ENCODE data around the gene GABARAPL2.

GABARAPL2 gene

GRCh38 chr16:75555707-75556430, 10.3 kb upstream of the GABARAPL2 start, which contains the start of gene TMEM231:
TSS of gene TMEM231 (minus strand) at chr16:75556252. CDS start at chr16:75556209, 43 bp downstream.
- TF ChIP-seq EZH2phosphoT487 (conservative IDR thresholded peaks at IDR 0.05; ENCODE audit: low read length): no peak
- no peak for TF ChIP-seq CTCF (IDR thresholded peaks at IDR 0.05; ENCODE audit: insufficient read depth, low read length, poor library complexity, severe bottlenecking)
- Histone ChIP-seq H3K4me3 (ENCODE audit: insufficient read depth, low read length, poor library complexity, severe bottlenecking) (peak within 1 kb of the TSS; percentile 55), H3K9ac (ENCODE audit: low read length) (peak within 1 kb of the TSS; percentile 53), H3K36me3 (ENCODE audit: low read length) (no peaks in the 10 kb centered on the region), H3K27me3 (ENCODE audit: low read length) (0 out of 2 replicates have a peak, but pooled peaks cover 4% of the 10 kb centered on the region), H3K9me3 (ENCODE audit: insufficient read depth, low read length) (no peaks in the 10 kb centered on the region), H2AFZ (ENCODE audit: low read depth, low read length, severe bottlenecking) (peak within 1 kb of the TSS; percentile 87), H3K27ac (ENCODE audit: low read depth, low read length) (peak within 1 kb of the TSS; percentile 17; the same call in 1 of the 2 replicates), H4K20me1 (ENCODE audit: low read depth, low read length) (no peaks in the 10 kb centered on the region), H3K9me2 (replicated peaks; ENCODE audit: insufficient read depth, low read length) (no peaks in the 10 kb centered on the region), H3F3A (ENCODE audit: insufficient read depth) (0 out of 2 replicates have a peak, but pooled peaks cover 6% of the 10 kb centered on the region), H3K4me2 (ENCODE audit: low read depth, low read length, poor library complexity, severe bottlenecking) (peak within 1 kb of the TSS; percentile 74), H3K79me2 (ENCODE audit: insufficient read depth, low read length) (no peaks in the 10 kb centered on the region)

DNA sequence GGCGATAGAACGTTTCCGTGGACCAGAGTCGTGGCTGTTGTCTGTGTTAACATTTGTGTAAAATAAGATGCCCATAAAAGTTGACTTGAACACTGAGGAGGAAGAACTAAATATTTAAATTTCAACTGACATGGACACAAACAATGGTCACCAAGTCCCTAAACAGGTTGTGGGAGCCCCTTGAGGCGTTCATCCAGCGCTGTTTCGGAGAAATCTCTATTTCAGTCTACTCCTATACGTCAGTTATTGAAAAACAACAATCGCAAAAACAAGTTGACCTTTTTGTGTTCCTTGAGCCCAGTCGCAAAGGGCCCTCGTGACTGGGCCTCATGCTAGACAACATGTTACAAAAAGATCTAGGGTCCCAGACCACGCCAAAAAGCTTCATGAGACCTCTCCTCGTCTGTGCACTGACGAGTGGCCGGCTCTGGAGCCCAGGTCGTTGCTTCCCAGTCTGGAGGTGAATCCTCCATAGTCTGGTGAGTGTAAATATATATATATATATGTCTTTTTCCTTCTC, 9.7 kb upstream of the GABARAPL2 start:
- 0 out of 2 replicates have a peak, but pooled peaks cover 6% of the 10 kb centered on the region for H3F3A ChIP-seq (ENCODE audit: insufficient read depth)
- peak overlapping the region; percentile 87 for H2AFZ ChIP-seq (ENCODE audit: low read depth, low read length, severe bottlenecking)
- no peak overlapping the region for H3K27ac ChIP-seq (ENCODE audit: low read depth, low read length)
- H3K79me2 ChIP-seq (ENCODE audit: insufficient read depth, low read length): no peaks in the 10 kb centered on the region
- no peaks in the 10 kb centered on the region for H3K9me3 ChIP-seq (ENCODE audit: insufficient read depth, low read length)
- peak overlapping the region; percentile 53 for H3K9ac ChIP-seq (ENCODE audit: low read length)
- 0 out of 2 replicates have a peak, but pooled peaks cover 4% of the 10 kb centered on the region for H3K27me3 ChIP-seq (ENCODE audit: low read length)
- peak overlapping the region; percentile 74 for H3K4me2 ChIP-seq (ENCODE audit: low read depth, low read length, poor library complexity, severe bottlenecking)
- H3K36me3 ChIP-seq (ENCODE audit: low read length): no peaks in the 10 kb centered on the region
- H3K4me3 ChIP-seq (ENCODE audit: insufficient read depth, low read length, poor library complexity, severe bottlenecking): no peak overlapping the region
- no peaks in the 10 kb centered on the region for H3K9me2 ChIP-seq (replicated peaks; ENCODE audit: insufficient read depth, low read length)
- TF ChIP-seq EZH2phosphoT487 (conservative IDR thresholded peaks at IDR 0.05; ENCODE audit: low read length) (no peak), CTCF (IDR thresholded peaks at IDR 0.05; ENCODE audit: insufficient read depth, low read length, poor library complexity, severe bottlenecking) (no peak)
- no peaks in the 10 kb centered on the region for H4K20me1 ChIP-seq (ENCODE audit: low read depth, low read length)

- no peaks in the 10 kb centered on the region for H3K36me3 ChIP-seq (ENCODE audit: low read length)
- no peaks in the 10 kb centered on the region for H3K9me2 ChIP-seq (replicated peaks; ENCODE audit: insufficient read depth, low read length)
- H4K20me1 ChIP-seq (ENCODE audit: low read depth, low read length): no peaks in the 10 kb centered on the region
- H3K4me2 ChIP-seq (ENCODE audit: low read depth, low read length, poor library complexity, severe bottlenecking): no peak overlapping the region
- no peak overlapping the region for H3K9ac ChIP-seq (ENCODE audit: low read length)
- H3K27me3 ChIP-seq (ENCODE audit: low read length): 0 out of 2 replicates have a peak, but pooled peaks cover 4% of the 10 kb centered on the region
- no peak overlapping the region for H3K27ac ChIP-seq (ENCODE audit: low read depth, low read length)
- H3K79me2 ChIP-seq (ENCODE audit: insufficient read depth, low read length): no peaks in the 10 kb centered on the region
- H3K9me3 ChIP-seq (ENCODE audit: insufficient read depth, low read length): no peaks in the 10 kb centered on the region
- TF ChIP-seq CTCF (IDR thresholded peaks at IDR 0.05; ENCODE audit: insufficient read depth, low read length, poor library complexity, severe bottlenecking) (no peak), EZH2phosphoT487 (conservative IDR thresholded peaks at IDR 0.05; ENCODE audit: low read length) (no peak)
- H2AFZ ChIP-seq (ENCODE audit: low read depth, low read length, severe bottlenecking): no peak overlapping the region
- peaks cover 6% of the 10 kb centered on the region; the same call in 1 of the 2 replicates for H3F3A ChIP-seq (ENCODE audit: insufficient read depth)
- no peak overlapping the region for H3K4me3 ChIP-seq (ENCODE audit: insufficient read depth, low read length, poor library complexity, severe bottlenecking)
These were observed 7.3 kb upstream of the GABARAPL2 start for GRCh38 chr16:75558846-75559401.
